Measurements from ENCODE around the gene TLR5. TPM values are rescaled to one million over a fixed set of nuclear protein-coding genes. Genes with fewer than 3 reads are reported as not detected.

The TLR5 gene
- polyA plus RNA-seq, 1 donor from 2014 or later, result 1.1 TPM

DNA sequence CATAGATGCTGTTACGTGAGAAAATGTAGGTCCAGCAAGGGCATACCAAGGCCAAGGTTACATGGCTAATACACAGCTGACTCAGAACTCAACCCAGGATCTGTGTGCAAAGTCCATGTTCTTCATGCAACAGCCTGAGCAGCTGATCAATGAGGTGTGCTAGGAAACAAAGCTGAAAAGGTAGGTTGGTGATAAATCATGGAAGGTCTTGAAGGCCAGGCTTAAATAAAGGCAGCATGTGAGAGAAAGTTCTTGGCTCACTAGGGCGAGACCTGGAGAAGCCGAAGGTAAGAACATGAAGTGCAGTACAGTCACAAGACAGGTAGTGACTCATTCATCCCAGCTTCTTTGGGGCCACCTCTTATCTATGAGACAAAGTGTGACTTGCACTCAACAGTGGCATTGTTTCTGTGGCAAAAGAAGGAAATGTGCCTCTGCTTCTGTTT, 33.4 kb downstream of the TLR5 start:
- Mint-ChIP-seq H3K4me3 (no peak overlapping the region), H3K27me3 (peaks cover 12% of the 10 kb centered on the region), H3K36me3 (no peaks in the 10 kb centered on the region), H3K4me1 (no peaks in the 10 kb centered on the region), H3K9me3 (no peaks in the 10 kb centered on the region), H3K27ac (no peak overlapping the region)

DNA sequence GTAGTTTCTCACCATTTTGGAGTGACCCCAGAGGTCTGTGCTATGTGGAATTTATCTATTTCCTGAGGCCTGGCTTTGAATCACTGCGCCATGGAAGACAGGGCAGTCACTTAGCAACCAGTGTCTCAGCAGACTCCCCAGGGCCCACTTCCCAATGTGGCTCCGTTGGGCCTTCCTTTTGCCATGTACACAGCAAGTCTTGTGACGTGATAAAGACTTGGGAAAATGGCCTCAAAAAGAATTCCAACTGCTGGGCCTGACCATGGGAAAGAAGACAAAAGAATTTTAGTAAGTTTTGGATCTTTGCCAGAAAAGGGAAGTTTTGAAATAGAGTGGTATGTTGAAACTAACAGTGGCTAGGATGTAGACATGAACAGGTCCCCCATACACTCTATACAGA, 36.2 kb downstream of the TLR5 start:
- Mint-ChIP-seq H3K27ac (no peak overlapping the region), H3K36me3 (no peaks in the 10 kb centered on the region), H3K27me3 (peaks cover 10% of the 10 kb centered on the region), H3K9me3 (peaks cover 0 to 2% (median 0%) of the 10 kb centered on the region in 3 donors), H3K4me3 (no peak overlapping the region), H3K4me1 (no peaks in the 10 kb centered on the region)

DNA sequence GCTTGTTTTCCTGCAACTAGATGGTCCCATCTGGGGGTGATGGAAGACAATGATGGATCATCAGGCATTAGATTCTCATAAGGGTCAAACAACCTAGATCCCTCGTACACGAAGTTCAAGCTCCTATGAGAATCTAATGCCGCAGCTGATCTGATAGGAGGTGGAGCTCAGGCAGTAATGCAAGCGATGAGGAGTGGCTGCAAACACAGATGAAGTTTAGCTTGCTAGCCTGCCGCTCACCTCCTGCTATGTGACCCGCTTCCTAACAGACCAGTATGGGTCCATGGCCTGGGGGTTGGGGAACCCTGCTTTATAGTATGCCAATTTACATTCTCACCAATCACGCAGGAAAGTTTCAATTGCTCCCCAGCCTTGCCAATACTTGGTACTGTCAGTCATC, 37.5 kb downstream of the TLR5 start:
- Mint-ChIP-seq H3K27me3 (peaks cover 10% of the 10 kb centered on the region), H3K27ac (no peak overlapping the region), H3K36me3 (no peaks in the 10 kb centered on the region), H3K4me3 (no peak overlapping the region), H3K9me3 (peaks cover 0 to 3% (median 3%) of the 10 kb centered on the region in 3 donors), H3K4me1 (no peaks in the 10 kb centered on the region)

DNA sequence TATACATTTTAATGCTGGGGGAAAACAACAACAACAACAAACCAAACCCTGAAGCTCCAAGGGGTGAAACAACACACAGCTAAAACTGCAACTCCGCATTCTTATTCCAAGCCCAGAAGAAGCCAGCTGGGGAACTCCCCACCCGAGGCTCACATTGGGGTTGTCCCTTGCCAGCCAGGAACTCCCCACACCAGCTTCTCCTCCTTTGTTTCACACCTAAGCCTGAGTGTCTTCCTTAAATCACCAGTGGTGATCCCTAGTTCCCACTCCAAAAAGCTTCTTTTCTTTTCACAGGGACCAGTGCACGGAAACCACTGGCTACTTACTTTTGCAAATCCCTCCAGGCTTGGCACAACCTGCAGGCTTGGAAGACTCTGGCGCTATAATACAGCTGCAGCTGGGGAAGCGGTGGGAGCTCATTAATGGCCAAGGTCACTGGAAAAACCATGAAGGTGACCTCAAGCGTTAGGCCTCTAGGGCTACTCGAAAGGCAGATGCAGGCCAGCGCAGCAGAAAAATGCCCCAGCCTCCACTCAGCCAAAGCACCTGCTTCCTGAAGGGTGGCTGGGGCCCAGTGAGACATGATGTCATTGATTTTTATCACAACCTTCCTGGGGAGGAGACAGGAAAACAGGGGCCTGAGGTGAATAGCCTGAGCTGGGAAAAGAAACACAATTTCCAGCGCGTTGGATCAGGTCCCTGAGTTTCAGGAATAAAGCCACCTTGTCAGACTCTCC, 40.1 kb downstream of the TLR5 start:
- H3K36me3 Mint-ChIP-seq, result peaks cover 3% of the 10 kb centered on the region
- H3K9me3 Mint-ChIP-seq, result peaks cover 5 to 13% (median 10%) of the 10 kb centered on the region in 3 donors
- no peak overlapping the region for H3K4me3 Mint-ChIP-seq
- H3K4me1 Mint-ChIP-seq, result no peaks in the 10 kb centered on the region
- H3K27me3 Mint-ChIP-seq, result peaks cover 7% of the 10 kb centered on the region
- no peak overlapping the region for H3K27ac Mint-ChIP-seq

DNA sequence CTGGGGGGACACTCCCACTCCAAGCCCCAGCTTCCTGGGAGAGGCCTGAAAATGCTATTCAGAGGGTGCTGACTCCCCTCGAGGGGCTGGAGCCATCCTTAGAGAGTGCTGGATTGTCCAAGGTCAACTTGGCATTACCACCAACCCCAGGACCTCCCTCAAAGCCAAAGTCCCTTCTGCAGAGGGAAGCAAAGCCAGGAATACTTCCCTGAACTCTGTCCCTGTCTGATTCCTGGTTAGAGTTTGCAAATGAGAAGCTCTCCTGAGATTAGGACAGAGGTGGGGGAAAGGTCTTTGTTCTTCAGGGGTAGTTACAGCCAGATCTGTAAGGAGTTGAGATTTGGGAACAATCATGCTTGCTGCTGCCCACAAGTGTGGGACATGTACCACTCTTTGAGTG, 45.3 kb downstream of the TLR5 start:
- Mint-ChIP-seq H3K36me3 (peaks cover 4% of the 10 kb centered on the region), H3K4me3 (no peak overlapping the region), H3K27me3 (peaks cover 5% of the 10 kb centered on the region), H3K9me3 (peaks cover 5 to 13% (median 10%) of the 10 kb centered on the region in 3 donors), H3K4me1 (peaks cover 0 to 1% (median 0%) of the 10 kb centered on the region in 3 donors), H3K27ac (no peak overlapping the region)

DNA sequence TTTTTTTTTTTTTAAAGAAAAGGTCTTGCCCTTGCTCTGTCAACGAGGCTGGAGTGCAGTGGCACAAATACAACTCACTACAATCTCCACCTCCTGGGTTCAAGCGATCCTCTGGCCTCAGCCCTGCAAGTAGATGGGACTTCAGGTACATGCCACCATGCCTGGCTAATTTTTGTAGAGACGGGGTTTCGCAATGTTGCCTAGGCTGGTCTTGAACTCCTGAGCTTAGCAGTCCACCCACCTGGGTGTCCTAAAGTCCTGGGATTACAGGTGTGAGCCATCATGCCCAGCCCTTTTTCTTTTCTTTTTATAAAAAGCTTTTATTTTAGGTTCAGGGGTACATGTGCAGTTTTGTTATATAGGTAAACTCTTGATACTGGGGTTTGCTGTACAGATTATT, 47.2 kb downstream of the TLR5 start:
- H3K4me1 Mint-ChIP-seq, result peaks cover 0 to 1% (median 0%) of the 10 kb centered on the region in 3 donors
- H3K4me3 Mint-ChIP-seq, result no peak overlapping the region
- peaks cover 5% of the 10 kb centered on the region for H3K27me3 Mint-ChIP-seq
- peaks cover 4% of the 10 kb centered on the region for H3K36me3 Mint-ChIP-seq
- no peak overlapping the region for H3K27ac Mint-ChIP-seq
- H3K9me3 Mint-ChIP-seq, result peaks cover 2 to 13% (median 7%) of the 10 kb centered on the region in 3 donors

DNA sequence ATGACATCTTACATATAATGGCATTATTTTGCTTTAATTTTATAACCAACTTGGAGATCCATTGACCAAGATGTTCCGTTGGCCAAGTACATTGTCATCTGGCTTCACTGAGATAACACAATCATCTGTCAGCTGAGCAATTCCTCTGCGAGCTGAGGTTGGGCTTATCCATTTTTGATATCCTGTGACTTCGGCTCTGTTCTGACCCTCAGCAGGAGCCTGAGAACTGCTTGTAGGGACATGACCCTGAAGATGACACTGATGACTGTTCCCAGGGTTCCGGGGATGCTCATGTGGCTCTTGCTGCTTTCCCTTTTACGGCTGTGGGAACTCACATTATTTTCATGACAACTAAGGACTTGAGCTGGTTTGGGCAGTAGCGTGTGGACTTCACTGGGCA, 51.2 kb downstream of the TLR5 start:
- Mint-ChIP-seq H3K27me3 (peaks cover 4% of the 10 kb centered on the region), H3K36me3 (no peaks in the 10 kb centered on the region), H3K4me3 (no peak overlapping the region), H3K27ac (no peak overlapping the region), H3K9me3 (no peaks in the 10 kb centered on the region), H3K4me1 (peaks cover 0 to 1% (median 0%) of the 10 kb centered on the region in 3 donors)

DNA sequence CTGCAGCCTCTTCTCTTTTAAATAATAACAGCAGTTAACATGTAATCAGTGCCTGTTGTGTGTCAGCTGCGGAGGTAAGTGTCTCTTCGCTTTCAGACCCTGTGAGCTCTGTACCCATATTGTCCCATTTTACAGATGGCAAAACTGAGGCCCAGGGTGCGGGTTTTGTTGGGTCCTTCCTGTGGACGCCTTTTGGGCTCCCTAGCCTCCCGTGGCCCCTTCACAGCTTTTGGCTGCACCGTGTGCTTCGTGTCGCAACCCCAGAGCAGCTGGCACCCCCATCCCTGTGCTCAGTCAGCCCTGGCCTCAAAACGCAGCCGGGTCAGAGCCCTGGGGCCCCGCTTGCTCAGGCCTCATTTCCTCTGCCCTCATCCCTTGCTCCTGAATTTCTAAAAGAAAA, 53.8 kb downstream of the TLR5 start:
- Mint-ChIP-seq H3K9me3 (no peaks in the 10 kb centered on the region), H3K27ac (no peak overlapping the region), H3K36me3 (no peaks in the 10 kb centered on the region), H3K4me3 (no peak overlapping the region), H3K27me3 (peaks cover 4% of the 10 kb centered on the region), H3K4me1 (peaks cover 0 to 2% (median 0%) of the 10 kb centered on the region in 3 donors)

DNA sequence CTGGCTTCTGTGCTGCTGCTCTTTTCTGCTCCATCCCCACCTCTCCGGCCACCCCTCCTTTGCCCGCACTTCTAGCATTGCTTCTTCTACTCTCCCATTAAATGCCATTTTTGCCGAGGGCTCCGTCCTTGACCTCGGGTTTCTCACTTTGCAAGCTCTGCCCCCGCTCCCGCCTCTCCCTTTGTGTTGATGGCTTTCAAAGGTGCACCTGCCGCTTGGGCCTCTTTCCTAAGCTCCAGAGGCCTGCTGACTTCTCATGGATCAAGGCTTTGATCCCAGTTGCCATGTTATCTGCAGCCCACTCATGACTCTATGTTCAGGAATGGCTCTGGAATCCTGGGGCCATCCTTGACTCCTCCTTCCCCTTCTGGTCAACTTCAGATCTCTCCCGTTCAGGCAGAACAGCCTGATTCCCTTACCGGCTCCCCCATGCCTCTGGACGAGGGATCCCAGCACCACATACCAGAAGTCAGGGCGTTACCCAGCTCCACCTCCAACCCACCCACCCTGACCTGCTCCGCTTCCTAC, 54.3 kb downstream of the TLR5 start:
- peaks cover 3% of the 10 kb centered on the region for H3K27me3 Mint-ChIP-seq
- H3K27ac Mint-ChIP-seq, result peak overlapping the region in 1 of 3 donors; percentile 21
- H3K36me3 Mint-ChIP-seq, result no peaks in the 10 kb centered on the region
- no peaks in the 10 kb centered on the region for H3K9me3 Mint-ChIP-seq
- H3K4me1 Mint-ChIP-seq, result peaks cover 0 to 2% (median 0%) of the 10 kb centered on the region in 3 donors
- no peak overlapping the region for H3K4me3 Mint-ChIP-seq

DNA sequence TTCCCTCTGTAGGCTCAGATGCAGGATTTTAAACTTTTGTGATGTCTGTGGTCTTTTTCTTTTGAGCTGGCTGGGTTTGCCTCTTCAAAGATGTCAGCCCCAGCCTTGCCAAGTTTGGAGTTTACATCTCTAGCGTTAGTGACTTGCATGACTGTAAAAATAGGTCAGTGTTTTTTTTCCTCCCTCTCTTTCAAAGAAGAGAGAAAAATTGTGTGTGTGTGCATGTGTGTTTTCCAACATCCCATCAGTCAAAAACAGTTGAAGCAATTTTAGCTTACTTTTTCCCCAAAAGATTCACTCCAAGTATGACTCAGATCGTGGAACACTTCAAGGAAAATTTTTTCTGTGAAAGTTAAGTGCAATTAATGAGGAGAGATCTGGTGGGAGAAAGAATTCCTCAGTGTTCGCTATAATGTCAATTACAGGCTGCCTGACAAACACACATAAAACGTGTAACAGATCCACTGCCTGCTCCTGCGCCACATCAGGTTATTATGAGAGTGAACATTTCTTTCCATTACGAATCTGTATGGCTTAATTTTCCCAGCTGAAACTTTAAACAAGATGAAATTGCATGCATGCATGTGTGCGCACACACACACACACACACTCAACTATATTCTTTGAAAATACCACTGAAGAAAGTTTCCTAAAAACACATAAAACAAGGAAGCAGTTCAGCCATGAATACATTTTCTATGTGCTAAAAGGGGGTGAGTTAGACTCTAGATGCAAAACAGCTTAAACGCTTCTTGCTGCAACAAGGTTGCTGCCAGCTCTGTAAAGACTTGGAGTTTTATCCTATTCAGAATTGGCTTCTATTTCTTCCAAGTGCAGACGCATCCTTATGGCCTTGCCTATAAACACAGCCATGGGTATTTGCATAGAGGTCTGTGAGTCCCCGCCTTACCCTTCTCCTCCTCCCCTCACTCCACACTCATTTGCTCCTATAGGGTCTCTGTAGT, 55.5 kb downstream of the TLR5 start:
- Mint-ChIP-seq H3K27me3 (peaks cover 3% of the 10 kb centered on the region), H3K36me3 (no peaks in the 10 kb centered on the region), H3K27ac (peak overlapping the region in 1 of 3 donors; percentile 21), H3K9me3 (no peaks in the 10 kb centered on the region), H3K4me1 (peaks cover 0 to 2% (median 0%) of the 10 kb centered on the region in 3 donors), H3K4me3 (no peak overlapping the region)

DNA sequence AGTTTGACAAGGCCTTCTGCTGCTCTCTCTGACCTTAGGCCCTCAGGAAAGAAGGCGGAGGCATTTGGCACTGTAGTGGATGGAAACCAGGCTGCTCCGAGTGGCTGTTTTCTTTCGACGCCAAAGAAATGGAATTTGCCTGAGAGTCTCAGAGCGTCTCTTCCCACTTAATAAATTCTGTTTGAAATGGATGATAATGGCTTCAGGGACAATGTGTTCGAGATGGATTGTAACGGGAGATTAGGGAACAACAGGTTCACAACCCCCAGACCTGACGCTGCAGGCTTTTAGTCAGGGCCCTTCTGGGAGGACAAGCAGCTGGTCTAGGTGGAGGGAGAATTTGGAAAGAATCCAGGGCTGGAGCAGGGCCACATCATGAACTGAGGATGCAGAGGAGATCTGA, 58.6 kb downstream of the TLR5 start:
- no peaks in the 10 kb centered on the region for H3K36me3 Mint-ChIP-seq
- peaks cover 0 to 2% (median 0%) of the 10 kb centered on the region in 3 donors for H3K4me1 Mint-ChIP-seq
- no peak overlapping the region for H3K27ac Mint-ChIP-seq
- peaks cover 5% of the 10 kb centered on the region for H3K27me3 Mint-ChIP-seq
- H3K4me3 Mint-ChIP-seq, result no peak overlapping the region
- H3K9me3 Mint-ChIP-seq, result no peaks in the 10 kb centered on the region

DNA sequence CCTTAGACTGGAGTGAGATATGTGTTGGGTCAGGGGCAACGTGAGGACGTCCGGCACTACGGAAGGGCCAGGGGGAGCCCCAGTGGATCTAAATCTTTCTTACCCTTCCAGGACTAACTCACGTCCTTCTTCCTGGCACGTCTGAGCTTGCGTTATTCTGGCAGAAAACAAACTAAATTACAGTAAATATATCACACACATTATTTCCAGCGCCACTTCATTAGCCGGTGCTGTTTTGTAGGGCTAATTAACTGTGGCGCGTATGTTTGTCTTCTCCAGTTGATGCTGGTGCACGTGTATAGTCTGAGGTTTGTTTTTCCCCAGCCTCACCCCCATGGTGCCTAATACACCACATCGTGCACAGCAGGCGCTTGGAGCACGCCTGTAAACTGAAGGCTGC, 59.2 kb downstream of the TLR5 start:
- Mint-ChIP-seq H3K36me3 (no peaks in the 10 kb centered on the region), H3K4me3 (no peak overlapping the region), H3K27me3 (peaks cover 4% of the 10 kb centered on the region), H3K27ac (no peak overlapping the region), H3K4me1 (peaks cover 0 to 2% (median 0%) of the 10 kb centered on the region in 3 donors), H3K9me3 (no peaks in the 10 kb centered on the region)

DNA sequence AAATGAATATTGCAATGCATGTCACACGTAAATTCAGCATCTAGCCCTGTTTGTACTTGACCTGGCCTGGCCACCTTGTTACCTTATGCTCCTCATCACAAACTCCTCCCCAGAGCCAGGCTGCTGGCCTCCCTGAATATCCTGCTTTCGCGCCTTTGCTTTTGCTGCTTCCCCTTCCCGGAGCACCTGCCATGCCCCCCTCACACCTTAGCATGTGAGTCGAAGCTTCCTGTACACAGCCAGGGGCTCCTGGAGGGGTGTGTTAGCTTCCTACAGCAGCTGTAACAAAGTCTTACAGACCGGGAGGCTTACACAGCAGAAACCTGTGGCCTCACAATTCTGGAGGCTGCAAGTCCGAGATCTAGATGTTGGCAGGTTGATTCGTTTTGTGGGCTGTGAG, 60.1 kb downstream of the TLR5 start:
- Mint-ChIP-seq H3K9me3 (no peaks in the 10 kb centered on the region), H3K27me3 (peaks cover 10% of the 10 kb centered on the region), H3K4me3 (peak overlapping the region in 1 of 4 donors; percentile 33), H3K27ac (peak overlapping the region in 1 of 3 donors; percentile 76), H3K36me3 (no peaks in the 10 kb centered on the region), H3K4me1 (peaks cover 0 to 2% (median 0%) of the 10 kb centered on the region in 3 donors)

DNA sequence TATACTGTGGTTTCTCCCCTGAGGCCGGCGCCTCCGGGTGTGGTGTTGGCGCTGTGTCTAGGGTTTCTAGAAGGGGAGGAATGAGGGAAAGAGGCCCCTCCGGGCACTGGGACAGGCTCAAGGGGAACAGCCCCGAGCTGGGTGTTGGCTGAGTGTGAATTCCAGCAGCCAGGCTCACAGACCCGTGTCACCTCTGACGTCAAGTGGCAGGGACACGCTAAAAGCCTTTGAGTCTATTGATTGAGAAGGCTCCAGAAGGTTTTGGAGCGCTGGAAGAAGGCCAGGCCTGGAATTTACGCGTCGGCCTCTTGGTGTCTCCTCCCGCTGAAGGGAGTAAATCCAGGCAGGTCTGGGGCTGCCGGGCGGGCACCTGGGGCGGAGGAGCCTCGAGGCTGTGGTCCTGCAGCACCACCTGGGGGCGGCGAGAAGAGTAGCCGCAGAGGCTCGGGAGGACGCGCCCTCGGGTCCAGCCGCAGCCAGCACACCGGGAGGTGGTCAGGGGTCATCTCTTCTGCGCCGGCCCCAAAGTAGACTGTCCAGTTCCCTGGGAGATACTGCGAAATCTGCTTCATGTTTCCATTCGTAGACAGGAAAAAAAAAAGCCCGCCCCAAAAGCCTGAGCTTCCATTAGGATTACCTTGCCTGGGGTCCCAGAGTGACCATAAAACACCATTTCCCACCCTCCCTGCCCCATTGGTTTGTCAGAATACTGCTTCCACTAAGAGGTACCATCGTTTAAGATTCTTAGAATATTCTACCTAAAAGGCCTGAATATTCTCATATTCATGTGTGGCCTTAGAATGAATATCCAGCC, 61.7 kb downstream of the TLR5 start:
- H3K27me3 Mint-ChIP-seq, result peaks cover 10% of the 10 kb centered on the region
- H3K9me3 Mint-ChIP-seq, result no peaks in the 10 kb centered on the region
- H3K36me3 Mint-ChIP-seq, result no peaks in the 10 kb centered on the region
- peak overlapping the region; percentile 44 to 89 (median 79) for H3K4me3 Mint-ChIP-seq
- peaks cover 0 to 2% (median 2%) of the 10 kb centered on the region in 3 donors for H3K4me1 Mint-ChIP-seq
- H3K27ac Mint-ChIP-seq, result peak overlapping the region in 2 of 3 donors; percentile 21 to 71

Measured in IgD-negative memory B cell (primary cell).